ENCODE measurements around the gene CCDC106.

Gene CCDC106

DNA sequence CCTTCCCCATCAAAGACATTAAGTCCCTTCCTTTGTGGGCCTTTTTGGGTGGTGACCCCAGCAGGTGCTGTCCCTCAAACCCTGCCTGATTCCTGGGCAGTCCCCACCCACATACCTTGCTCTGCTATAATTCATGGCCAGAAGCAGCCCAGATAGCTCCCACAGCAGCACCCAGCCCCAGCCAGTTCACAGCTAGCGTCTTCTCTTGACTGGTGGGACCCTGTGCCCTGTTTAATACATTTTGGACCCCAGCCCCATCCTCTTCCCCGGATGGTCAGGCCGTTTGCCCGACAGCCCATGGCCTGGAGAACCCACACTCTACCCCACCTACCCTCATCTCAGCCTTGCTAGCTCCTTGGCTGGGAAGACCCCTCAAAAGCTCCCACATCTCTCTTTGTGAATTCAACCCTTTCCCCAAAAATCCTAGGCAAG is 2.1 kb downstream of the CCDC106 start:
- Histone ChIP-seq H3K27me3 (ENCODE audit: insufficient read depth, low read length) (no peaks in the 10 kb centered on the region), H3K4me2 (ENCODE audit: low read length) (no peak overlapping the region), H3K27ac (ENCODE audit: low read depth, low read length, poor library complexity, severe bottlenecking) (peak overlapping the region; percentile 94), H3K79me2 (ENCODE audit: insufficient read depth, low read length) (no peaks in the 10 kb centered on the region), H3K9me3 (ENCODE audit: low read length) (no peaks in the 10 kb centered on the region), H3F3A (ENCODE audit: insufficient read depth, low read length) (peaks cover 9% of the 10 kb centered on the region; the same call in 1 of the 2 replicates), H3K4me3 (ENCODE audit: low read depth, low read length, poor library complexity, severe bottlenecking) (no peak overlapping the region), H3K9ac (ENCODE audit: low read length) (no peak overlapping the region), H3K36me3 (ENCODE audit: insufficient read depth, low read length) (peaks cover 24% of the 10 kb centered on the region), H3K9me2 (ENCODE audit: low read depth, low read length) (no peaks in the 10 kb centered on the region), H4K20me1 (ENCODE audit: insufficient read depth, low read length) (no peaks in the 10 kb centered on the region), H3K4me1 (ENCODE audit: insufficient read depth, low read length, severe bottlenecking) (peaks cover 37% of the 10 kb centered on the region), H2AFZ (ENCODE audit: low read length) (no peak overlapping the region)
- TF ChIP-seq, protein P1, sequence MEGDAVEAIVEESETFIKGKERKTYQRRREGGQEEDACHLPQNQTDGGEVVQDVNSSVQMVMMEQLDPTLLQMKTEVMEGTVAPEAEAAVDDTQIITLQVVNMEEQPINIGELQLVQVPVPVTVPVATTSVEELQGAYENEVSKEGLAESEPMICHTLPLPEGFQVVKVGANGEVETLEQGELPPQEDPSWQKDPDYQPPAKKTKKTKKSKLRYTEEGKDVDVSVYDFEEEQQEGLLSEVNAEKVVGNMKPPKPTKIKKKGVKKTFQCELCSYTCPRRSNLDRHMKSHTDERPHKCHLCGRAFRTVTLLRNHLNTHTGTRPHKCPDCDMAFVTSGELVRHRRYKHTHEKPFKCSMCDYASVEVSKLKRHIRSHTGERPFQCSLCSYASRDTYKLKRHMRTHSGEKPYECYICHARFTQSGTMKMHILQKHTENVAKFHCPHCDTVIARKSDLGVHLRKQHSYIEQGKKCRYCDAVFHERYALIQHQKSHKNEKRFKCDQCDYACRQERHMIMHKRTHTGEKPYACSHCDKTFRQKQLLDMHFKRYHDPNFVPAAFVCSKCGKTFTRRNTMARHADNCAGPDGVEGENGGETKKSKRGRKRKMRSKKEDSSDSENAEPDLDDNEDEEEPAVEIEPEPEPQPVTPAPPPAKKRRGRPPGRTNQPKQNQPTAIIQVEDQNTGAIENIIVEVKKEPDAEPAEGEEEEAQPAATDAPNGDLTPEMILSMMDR (IDR thresholded peaks at IDR 0.05; ENCODE audit: low read length): no peak
- no peak for TF ChIP-seq EZH2 (IDR thresholded peaks at IDR 0.05; ENCODE audit: borderline replicate concordance, low read length)

DNA sequence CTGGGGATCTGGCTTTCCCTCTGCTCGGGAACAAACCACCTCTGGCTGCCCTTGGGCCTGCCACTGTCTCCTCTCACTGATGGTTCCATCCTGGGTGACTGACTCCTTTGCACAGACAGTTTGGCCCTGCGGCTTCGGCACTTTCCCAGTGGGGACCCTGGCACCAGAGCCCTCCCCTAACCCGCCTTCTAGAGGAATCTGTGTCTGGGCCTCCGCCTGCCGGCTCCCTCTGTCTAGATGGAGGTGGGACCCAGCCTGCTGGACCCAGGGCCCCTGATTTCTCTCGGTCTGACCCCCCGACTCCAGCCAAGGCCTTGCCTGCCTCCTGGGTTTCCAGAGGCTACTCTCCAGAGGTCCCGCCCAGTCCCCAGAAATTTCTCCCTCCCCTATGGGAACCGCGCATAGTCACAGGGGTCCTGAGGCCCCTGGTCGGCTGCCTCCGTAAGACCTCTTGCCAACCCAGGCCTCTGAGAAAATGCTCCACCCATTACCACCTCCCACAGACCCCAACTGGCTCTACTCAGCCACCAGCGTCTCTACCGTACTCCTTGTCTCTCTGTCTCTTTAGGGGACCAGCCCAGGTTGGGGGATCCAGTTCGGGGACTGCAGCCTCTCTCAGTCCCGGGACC is 2.7 kb downstream of the CCDC106 start:
- peaks cover 31% of the 10 kb centered on the region for H3K4me1 ChIP-seq (ENCODE audit: insufficient read depth, low read length, severe bottlenecking)
- H2AFZ ChIP-seq (ENCODE audit: low read length): no peak overlapping the region
- no peaks in the 10 kb centered on the region for H3K27me3 ChIP-seq (ENCODE audit: insufficient read depth, low read length)
- H3K36me3 ChIP-seq (ENCODE audit: insufficient read depth, low read length): peaks cover 21% of the 10 kb centered on the region
- H3K9me2 ChIP-seq (ENCODE audit: low read depth, low read length): no peaks in the 10 kb centered on the region
- H3K9me3 ChIP-seq (ENCODE audit: low read length): no peaks in the 10 kb centered on the region
- no peak overlapping the region for H3K27ac ChIP-seq (ENCODE audit: low read depth, low read length, poor library complexity, severe bottlenecking)
- H3K4me2 ChIP-seq (ENCODE audit: low read length): no peak overlapping the region
- H3K79me2 ChIP-seq (ENCODE audit: insufficient read depth, low read length): peaks cover 3% of the 10 kb centered on the region
- H3K4me3 ChIP-seq (ENCODE audit: low read depth, low read length, poor library complexity, severe bottlenecking): no peak overlapping the region
- H3F3A ChIP-seq (ENCODE audit: insufficient read depth, low read length): peaks cover 6% of the 10 kb centered on the region; the same call in 1 of the 2 replicates
- no peaks in the 10 kb centered on the region for H4K20me1 ChIP-seq (ENCODE audit: insufficient read depth, low read length)
- TF ChIP-seq EZH2 (IDR thresholded peaks at IDR 0.05; ENCODE audit: borderline replicate concordance, low read length): no peak
- TF ChIP-seq, protein P1 (IDR thresholded peaks at IDR 0.05; ENCODE audit: low read length): no peak
- no peak overlapping the region for H3K9ac ChIP-seq (ENCODE audit: low read length)

GRCh38 chr19:55651236-55651635 is 3.2 kb downstream of the CCDC106 start:
- Histone ChIP-seq H3K36me3 (ENCODE audit: insufficient read depth, low read length) (peaks cover 23% of the 10 kb centered on the region), H3K9me3 (ENCODE audit: low read length) (no peaks in the 10 kb centered on the region), H3K27me3 (ENCODE audit: insufficient read depth, low read length) (no peaks in the 10 kb centered on the region), H4K20me1 (ENCODE audit: insufficient read depth, low read length) (no peaks in the 10 kb centered on the region), H3F3A (ENCODE audit: insufficient read depth, low read length) (peaks cover 6% of the 10 kb centered on the region; the same call in 1 of the 2 replicates), H2AFZ (ENCODE audit: low read length) (no peak overlapping the region), H3K4me2 (ENCODE audit: low read length) (no peak overlapping the region), H3K4me1 (ENCODE audit: insufficient read depth, low read length, severe bottlenecking) (peaks cover 32% of the 10 kb centered on the region), H3K9me2 (ENCODE audit: low read depth, low read length) (no peaks in the 10 kb centered on the region), H3K79me2 (ENCODE audit: insufficient read depth, low read length) (peaks cover 8% of the 10 kb centered on the region), H3K27ac (ENCODE audit: low read depth, low read length, poor library complexity, severe bottlenecking) (no peak overlapping the region), H3K9ac (ENCODE audit: low read length) (no peak overlapping the region), H3K4me3 (ENCODE audit: low read depth, low read length, poor library complexity, severe bottlenecking) (no peak overlapping the region)
- TF ChIP-seq EZH2 (IDR thresholded peaks at IDR 0.05; ENCODE audit: borderline replicate concordance, low read length): no peak
- TF ChIP-seq, protein P1 (IDR thresholded peaks at IDR 0.05; ENCODE audit: low read length): no peak
